Activated CD4-positive, alpha-beta T cell treated with anti-CD3 and anti-CD28 coated beads, Interleukin-2, amount 50 U/mL, for 4 hours (primary cell): ENCODE measurements around the gene KCNK6.
"Not testable (repeated sequence)": the region's sequence is repeated elsewhere in the genome, so short reads cannot be mapped to it uniquely, and the experiment has no call there.

Source experiments
- DNase-seq, 2 experiments: peaks; one replicate each; pipeline ENCODE4 v3.0.0-alpha.2; 2020

The KCNK6 gene

DNA sequence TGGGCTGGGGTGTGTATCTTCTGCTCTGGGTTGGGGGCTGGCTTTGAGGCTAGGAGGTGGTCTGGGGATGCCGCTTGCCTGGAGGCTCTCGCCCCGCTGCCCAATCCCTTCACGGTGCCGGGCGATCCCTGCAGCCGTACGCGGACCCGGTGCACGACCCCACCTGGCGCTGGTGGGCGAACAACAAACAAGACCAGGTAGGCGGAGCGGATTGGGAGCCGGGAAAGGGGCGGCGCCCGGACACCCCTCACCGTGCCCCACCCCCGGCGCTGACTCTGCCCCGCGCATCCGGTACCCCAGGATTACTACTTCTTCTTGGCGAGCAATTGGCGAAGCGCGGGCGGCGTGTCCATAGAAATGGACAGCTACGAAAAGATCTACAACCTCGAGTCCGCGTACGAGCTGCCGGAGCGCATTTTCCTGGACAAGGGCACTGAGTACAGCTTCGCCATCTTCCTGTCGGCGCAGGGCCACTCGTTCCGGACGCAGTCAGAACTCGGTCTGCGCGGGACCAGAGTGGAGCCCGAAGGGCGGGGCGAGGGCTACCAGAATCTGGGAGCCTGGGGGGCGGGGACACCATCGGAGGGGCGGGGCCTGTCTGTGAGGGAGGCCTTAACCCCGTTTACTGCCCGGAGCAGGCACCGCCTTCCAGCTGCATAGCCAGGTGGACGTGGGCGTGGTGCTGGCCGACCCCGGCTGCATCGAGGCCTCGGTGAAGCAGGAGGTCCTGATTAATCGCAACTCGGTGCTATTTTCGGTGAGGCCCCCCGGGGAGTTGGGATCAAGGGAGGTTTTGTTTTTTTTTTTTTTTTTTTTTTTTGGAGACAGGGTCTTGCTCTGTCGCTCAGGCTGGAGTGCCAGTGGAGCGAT is 42.7 kb downstream of the KCNK6 start:
- peak; percentile 67 to 68 for DNase-seq

DNA sequence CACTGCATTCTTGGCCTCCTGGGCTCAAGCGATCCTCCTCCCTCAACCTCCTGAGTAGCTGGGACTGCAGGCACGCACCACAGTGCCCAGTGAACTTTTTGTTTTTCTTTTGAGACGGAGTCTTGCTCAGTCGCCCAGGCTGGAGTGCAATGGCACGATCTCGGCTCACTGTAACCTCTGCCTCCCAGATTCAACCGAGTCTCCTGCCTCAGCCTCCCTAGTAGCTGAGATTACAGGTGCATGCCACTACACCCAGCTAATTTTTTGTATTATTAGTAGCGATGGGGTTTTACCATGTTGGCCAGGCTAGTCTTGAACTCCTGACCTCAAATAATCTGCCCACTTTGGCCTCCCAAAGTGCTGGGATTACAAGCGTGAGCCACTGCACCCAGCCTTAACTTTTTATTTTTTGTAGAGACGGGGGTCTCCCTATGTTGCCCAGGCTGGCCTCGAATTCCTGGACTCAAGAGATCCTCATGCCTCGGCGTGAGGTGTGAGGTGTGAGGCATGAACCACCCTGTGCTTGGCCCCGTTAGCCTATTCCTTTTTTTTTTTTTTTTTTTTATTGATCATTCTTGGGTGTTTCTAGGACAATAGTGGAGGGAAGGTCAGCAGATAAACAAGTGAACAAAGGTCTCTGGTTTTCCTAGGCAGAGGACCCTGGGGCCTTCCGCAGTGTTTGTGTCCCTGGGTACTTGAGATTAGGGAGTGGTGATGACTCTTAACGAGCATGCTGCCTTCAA is 43.5 kb downstream of the KCNK6 start:
- DNase-seq, result not testable (repeated sequence)

DNA sequence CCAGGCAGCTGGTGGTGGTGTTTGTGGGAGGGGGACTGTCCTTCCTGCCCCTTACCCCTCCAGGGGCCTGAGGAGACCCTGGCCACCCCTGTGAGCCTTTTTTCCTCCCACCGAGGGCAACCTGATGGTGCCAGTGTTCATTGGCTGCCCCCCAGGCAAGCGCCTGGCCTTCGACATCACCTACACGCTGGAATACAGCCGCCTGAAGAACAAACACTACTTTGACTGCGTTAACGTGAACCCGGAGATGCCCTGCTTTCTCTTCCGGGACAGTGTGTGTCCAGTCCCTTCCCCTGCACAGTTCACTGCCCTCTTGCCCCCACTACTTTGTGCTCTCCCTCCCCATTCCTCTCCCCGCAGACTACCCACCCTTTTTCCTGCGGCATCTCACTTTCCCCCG is 47.4 kb downstream of the KCNK6 start:
- DNase-seq, result no peak

DNA sequence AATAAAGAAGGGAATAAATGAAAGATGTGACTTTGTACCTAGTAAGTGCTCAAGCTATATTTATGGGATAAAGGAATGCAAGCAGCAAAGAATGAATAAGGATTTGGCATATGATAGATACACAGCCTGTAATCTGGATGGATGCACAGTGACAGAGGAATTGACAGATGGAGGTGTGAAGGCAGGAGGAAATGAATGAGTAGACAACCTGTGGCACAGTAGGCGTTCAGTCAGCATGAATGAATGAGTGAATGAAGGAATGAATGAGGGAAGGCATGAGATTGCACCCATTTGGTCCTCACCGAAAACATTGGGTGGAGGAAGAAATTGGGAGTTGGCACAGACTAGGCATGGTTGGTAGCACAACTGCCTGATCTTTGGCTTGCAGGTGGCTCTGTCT is 49.9 kb downstream of the KCNK6 start:
- DNase-seq, result no peak

- no peak for DNase-seq
Observed at GRCh38 chr19:38370299-38370698, 50.7 kb downstream of the KCNK6 start.

- no peak for DNase-seq
Observed at GRCh38 chr19:38371081-38371480, 51.4 kb downstream of the KCNK6 start.

GRCh38 chr19:38373907-38374331 is 54.3 kb downstream of the KCNK6 start:
- DNase-seq, result no peak

- peak; percentile 97 for DNase-seq
Observed at GRCh38 chr19:38374332-38375097, 54.9 kb downstream of the KCNK6 start, which contains the start of gene PSMD8. Gene PSMD8 (plus strand): TSS chr19:38374571. CDS start chr19:38374602, 31 bp downstream.

- DNase-seq, result no peak
Observed at GRCh38 chr19:38375098-38375493, 55.5 kb downstream of the KCNK6 start.

DNA sequence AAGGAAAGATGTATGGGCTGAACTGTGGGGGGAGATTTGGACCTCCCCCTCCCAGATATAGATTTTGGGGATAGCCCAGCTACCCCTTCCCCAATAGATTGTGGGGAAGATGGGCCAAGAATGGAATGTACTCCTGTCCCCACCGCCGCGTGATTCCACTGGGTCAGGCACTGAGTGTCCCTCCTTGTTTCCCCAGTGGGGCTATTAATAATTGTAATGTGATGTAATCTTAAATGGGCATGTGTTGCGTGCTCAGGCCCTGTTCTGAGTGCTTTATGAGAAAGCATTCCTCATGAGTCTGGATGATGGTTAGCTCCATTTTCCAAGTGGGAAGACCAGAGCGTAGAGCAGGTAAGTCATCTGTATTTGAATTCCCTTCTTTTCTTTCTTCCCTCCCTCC is 56.1 kb downstream of the KCNK6 start:
- DNase-seq, result no peak

GRCh38 chr19:38376576-38376975 is 56.9 kb downstream of the KCNK6 start:
- no peak for DNase-seq

DNA sequence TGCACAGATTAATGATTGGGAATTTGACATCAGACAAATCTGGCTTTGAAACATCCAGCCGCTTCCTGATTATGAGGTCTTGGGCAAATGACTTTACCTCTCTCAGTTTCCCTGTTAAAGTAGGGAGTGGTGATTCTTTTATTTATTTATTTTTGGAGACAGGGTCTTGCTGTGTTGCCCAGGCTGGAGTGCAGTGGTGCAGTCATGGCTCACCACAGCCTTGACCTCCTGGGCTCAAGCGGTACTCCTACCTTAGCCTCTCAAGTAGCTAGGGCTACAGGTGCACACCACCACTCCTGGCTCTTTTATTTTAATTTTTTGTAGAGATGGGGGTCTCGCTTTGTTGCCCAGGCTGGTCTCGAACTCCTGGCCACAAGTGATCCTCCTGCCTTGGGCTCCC is 57.4 kb downstream of the KCNK6 start:
- no peak for DNase-seq

GRCh38 chr19:38378866-38379265 is 59.2 kb downstream of the KCNK6 start:
- DNase-seq, result no peak

DNA sequence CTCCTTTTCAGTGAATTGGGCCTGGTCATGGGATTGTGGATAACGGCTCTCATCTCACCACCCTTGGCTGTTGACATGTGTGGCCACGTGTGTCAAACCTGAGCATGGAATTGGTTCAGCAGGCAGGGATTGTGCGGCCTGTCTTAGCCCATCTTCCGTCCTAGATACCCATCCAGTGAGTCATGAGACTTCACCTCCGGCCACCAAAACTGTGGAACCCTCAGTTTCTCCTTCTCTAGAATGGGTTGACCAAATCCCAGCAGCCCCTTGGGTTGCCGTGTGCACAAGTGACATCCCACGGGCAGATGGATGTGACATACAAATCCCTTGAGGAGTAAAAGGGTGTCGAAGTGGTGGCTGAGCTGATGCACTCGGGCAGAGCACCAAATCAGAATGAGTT is 61.5 kb downstream of the KCNK6 start:
- no peak for DNase-seq
